ENCODE results near the gene SHISA8.
"Not testable (repeated sequence)": the region's sequence is repeated elsewhere in the genome, so short reads cannot be mapped to it uniquely, and the experiment has no call there.

SHISA8 gene

DNA sequence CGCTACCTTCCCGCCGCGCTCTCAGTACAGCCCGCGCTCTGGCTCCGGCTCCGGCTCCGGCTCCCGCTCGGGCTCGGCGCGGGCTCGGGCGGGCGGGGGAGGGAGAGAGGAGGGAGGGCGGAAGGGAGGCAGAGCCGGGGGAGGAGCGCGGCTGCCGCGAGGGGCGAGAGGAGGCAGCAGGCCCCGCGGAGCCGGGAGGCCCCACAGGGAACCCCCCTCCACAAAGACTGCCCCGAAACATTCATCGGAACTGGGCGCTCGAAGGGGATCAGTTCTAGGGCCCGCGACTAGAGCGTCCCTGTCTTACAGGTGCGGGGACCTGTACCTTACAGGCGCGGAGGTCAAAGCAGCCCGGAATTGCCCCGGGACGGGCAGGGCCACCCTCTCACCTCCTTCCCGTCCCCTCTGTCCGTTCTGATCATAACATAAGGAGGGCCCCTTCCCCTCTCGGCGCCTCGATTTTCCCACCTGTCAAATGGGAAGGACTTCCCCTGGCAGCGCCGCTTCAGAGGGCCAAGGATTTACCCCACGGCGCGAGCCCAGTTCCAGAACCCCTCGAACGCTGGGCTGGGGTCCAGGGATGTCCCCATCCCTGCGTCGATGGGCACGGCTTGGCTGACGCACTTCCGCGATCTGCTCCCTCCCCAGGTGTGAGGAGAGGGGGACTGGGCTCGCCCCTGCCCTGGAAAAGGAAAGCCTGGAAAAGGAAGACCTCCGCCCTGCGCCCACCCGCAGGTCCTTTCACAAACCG lies at the start of gene SHISA8:
TSS of gene SHISA8 (minus strand) at position 40 of the 751 bp plus-strand sequence. CDS start 407 bp downstream, outside the sequence.
- DNase-seq: peak; percentile 54

DNA sequence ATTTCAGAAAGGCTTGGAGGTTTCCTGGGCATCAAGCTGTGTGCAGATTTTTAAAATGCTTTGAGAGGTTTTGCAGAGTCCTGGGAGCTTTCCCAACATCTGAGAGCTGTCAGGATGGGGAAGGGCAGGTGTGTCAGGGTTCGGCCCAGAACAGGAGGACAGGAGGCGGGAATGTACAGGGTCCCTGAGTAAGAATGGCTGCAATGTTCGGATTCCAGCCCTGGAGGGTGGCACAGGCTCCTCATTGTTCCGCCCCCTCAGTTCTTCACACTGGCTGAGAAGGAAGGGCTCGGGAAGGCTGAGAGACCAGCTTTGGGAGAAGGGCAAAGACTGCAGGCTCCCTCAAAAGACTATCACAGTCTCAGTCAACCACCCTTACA lies 49.2 kb upstream of the SHISA8 start:
- no peak for DNase-seq

DNA sequence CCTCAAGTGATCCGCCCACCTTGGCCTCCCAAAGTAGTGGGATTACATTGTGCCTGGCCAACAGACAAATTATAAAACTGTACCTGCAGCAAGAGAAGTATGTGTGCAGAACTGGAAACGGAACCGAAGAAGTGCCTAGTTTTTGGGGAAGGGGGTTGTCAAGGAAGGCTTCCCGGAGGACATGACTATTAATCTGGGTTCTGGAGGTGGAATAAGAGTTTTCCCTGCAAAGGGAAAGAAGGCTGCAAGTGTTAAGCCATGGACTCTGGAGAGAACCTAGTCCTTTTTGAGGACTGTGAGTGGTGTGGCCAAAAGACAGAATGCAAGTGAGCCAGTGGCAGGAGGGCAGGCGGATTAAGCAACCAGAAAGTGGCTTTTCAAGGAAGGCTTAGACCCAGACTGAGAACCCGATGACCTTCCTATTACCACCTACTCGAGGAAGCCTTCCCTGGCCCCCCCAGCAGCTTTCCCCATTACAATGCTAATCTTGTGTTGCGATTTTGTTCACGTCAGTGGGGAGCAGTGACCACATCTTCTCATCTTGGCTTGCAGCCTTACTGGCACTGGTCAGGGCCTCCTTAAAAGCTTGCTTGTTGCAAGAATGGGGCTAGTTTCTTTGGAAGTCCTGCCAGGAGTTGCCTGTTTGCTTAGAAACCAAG lies 48.7 kb upstream of the SHISA8 start:
- no peak for DNase-seq

DNA sequence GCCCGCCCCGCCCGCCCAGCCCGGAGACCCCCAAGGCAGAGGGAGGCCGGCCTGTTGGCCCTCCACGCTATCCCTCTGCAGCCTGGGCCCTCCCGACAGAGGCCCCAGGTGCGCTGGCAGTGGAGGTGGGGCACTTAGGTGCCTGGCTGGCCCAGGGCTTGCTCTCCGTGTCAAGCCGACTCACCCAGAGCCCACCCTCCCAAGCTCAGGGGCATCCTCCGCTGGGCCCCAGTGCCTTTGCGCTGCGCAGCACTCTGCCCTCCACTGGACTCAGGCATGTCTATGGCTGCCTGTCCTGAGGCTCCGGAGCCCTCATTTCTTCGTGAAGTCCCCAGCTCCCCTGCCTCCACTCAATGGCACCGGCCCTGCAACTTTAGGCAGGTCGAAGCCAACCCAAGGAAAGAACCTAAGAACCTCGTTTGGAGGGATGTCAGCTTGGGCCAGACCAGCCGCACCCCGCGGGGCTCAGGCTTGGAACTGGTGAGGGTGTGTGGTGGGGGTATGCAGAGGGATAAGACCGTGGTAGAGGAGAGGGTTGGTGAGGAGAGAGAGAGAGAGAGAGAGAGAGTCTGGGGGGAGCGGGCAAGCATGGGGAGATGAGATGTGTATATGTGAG lies 43.2 kb upstream of the SHISA8 start:
- no peak for DNase-seq

DNA sequence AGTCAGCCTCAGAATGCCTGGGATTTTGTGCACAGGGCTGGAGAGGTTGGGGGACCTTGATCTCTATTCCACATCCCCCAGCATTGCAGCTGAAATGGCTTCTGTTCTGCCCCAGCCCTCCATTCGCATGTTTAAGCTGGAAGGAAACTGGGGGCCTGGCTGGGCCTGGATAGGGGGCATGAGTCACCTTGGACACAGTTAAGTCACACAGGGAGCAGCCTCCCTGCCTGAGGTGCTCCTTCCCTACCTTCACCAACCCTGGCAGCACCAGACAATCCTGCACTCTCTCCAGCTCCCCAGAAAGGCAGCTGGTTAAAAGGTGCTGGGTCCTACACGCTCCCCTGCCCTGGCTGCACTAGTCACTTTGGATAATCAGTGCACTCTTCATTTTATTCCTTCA lies 37.8 kb upstream of the SHISA8 start:
- no peak for DNase-seq

DNA sequence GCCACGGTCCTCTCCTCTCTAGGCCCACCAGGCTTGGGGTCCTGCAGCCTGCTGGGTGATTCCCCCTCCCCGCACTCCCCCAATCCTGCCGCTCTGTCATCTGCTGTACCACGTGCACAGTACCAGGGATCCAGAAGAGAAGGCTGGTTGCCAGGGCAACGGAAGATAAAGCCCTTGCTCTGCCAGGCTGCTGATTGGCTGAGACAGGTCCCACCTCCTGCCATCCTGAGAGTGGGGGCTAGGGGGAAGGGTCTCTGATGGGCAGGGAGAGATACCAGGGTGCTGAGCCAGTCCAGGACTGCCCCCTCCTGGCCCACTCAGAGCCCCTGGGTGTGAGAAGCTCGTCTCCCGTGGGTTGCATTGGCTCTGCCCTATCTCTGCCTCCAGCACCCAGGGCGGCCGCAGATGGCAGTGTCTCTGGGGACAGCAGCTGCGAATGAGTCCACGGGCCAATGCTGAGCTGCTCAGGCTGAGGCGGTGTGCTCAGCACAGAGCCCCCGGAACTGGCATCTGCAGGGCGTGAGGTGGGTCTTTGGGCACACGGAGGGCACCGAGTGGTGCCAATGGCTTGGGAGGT lies 37.1 kb upstream of the SHISA8 start, which contains the start of gene SMIM45:
TSS of gene SMIM45 (plus strand) at position 253 of the 577 bp plus-strand sequence.
- DNase-seq: peak; percentile 90

DNA sequence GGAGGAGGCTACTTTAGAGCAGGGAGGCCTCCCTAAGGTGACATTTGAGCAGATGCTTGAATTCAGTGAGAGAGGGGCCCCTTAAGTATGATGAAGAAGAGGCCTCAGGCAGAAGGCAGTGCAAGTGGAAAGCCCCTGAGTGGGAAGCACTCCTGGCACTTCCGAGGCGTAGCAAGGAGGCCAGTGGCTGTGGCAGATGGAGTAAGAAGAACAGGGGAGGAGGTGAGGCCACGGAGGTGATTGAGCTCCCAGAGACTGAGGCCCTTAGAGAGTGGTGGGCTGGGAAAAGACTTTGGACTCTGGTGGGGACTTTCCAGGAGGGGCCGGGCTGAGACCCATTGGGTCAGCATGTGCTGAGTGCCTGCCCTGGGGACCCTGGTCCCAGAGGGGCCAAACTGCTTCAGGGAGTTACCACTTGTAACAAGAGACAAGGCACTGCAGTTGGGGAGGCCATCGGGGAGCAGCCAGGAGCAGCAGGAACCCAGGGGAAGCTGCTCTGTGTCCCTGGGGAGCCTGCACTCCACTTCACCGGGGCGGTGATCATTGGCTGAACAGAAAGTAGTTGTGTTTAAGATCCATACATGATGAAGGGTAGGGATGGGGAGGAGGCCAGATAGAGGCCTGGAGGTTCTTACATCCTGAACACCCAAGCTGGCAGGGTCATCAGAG lies 34.6 kb upstream of the SHISA8 start:
- no peak for DNase-seq

DNA sequence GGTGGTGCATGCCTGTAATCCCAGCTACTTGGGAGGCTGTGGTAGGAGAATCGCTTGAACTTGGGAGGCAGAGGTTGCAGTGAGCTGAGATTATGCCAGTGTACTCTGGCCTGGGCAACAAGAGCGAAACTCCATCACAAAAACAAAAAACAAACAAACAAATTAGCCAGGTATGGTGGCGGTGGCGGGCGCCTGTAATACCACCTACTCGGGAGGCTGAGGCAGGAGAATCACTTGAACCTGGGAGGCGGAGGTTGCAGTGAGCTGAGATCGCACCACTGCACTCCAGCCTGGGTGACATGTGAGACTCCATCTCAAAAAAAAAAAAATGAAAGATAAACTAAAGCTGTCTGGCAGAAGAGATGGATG lies 34.0 kb upstream of the SHISA8 start:
- DNase-seq: not testable (repeated sequence)

DNA sequence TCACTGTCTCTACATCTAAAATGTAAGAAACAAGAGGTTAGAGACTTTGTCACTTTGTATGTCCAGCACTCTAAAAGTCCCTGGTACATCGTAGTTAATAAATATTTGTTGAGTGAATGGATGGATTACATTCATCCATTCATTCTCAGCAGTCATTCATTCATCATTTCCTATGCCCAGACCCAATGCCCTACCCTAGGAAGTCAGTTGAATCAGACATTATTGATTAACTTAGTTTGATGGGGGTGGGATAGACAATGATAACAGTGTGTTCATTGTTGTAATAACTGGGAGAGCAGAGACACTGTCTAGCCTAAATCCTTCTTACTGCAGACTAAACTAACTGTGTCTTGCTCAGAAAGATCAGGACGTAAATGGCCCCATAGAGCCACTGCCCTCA lies 33.3 kb upstream of the SHISA8 start:
- no peak for DNase-seq

DNA sequence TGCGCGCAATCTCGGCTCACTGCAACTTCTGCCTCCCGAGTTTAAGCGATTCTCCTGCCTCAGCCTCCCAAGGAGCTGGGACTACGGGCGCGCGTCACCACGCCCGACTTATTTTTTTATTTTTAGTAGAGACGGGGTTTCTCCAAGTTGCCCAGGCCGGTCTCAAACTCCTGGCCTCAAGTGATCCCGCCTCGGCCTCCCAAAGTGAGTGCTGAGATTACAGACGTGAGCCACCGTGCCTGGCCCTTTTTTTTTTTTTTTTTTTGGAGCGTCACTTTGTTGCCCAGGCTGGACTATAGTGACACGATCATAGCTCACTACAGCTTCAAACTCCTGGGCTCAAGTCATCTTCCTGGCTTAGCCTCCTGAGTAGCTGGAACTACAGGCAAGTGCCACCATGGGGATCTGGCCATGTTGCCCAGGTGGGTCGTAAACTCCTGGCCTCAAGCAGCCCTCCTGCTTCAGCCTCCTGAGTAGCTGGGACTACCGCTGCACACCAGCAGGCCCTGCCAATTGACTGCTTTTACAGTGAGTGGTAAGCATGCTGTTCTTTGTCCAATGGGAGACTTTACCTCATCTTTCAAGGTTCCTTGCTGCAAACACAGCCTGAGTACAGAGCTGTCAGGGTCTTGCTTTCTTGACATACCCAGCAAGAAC lies 32.7 kb upstream of the SHISA8 start:
- no peak for DNase-seq

DNA sequence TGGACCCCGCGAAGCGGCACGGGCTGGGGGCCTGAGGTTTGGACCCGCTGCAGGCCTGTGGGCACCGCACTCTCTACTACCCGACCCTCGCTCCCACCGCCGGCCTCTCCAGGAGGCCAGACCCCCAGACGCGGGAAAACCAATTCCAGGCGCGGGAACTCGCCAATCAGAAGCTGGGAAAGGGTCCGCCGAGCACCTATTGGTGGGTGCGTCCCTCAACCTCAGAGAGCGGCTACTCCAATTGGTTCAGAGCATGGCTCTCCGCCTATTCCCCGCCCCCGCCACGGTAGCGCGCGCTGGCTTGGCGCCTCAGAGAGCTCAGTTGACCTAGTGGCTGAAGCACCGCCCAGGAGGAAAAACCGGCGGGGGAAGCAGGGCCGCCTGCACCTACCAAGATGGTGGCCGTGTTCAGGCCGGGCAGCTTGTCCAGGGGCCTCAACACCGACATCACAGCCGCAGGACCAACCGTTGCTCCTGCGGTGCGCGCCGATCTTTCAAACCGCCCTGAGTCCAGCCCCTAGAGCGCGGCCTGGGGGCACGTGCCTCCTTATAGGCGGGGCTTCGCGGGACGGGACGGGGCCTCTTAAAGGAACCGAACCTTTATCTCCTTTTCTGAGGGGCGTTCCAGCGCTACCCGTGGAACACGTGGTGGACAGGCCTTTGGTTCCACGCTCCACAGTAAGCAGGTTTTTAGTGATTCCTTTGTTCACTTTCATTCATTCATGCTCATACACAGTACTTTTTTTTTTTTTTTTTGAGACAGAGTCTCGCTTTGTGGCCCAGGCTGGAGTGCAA lies 32.0 kb upstream of the SHISA8 start, which contains the start of gene CENPM:
TSS of gene CENPM (minus strand) at position 524 of the 795 bp plus-strand sequence. CDS start at position 448, 76 bp downstream.
- peak; percentile 97 for DNase-seq

DNA sequence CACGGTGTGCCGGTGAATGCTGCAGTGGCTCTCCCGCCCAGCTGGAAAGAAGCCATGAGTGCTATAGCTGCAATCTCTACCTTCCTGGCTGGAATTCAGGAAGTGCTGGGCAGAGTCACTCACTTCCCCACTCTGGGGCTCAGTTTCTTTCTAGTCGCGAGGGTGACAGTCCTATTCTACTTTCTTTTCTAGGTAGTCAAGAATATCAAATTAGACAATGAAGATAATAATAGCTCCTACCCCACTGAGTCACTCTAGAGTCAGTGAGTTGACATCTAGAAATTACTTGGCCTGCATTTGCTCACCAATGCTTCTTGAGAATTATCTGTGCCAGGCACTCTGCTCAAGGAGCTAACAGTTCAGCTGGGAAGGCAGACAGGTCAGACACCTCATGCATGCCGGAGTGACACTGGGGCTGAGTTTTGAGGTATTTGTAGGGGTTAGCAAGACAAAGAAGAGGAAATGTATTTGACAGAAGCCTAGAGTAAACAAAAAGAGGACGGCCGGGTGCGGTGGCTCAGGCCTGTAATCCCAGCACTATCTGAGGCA lies 28.9 kb upstream of the SHISA8 start:
- no peak for DNase-seq

DNA sequence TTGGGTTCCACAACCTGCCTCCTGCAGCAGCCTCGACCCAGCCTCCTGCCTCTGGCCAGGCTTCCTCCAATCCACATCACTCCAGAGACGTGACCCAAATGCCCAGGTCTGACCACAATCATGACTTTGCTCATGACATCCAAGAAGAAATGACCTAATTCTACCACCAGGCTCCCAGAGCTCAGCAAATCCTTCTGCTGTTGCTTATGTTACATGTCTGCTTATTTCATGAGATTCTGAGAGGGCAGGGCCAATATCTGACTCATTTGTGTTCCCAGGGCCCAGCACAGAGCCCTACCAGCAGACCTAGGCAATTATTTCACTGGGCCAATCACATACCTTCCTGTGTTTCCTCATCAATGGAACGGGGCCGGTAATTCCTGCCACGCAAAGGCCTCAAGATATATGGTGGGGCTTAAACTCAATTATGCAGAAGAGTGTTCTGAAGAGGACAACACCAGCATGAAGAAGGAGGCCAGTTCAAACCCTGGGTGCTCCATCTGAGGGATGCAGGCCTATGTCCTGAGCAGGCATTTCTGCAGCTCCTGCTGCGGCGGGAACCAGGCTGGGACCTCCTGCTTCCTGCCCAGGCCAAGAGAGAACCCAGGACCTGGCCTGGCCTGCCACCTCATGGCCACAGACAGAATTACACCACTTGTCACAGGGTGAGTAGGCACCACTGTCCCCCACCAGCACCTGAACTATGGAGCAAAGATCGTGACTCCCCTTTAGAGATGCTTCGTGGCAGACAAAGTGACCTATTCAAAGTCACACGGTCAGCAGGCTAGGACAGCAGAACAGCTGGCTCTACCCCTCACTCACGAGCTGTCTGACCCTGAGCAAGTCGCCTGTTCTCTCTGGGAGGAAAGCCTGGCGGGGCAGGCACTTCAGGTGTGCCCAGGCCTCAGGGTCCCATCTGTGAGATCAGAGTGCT lies 26.2 kb upstream of the SHISA8 start:
- DNase-seq: peak; percentile 53

DNA sequence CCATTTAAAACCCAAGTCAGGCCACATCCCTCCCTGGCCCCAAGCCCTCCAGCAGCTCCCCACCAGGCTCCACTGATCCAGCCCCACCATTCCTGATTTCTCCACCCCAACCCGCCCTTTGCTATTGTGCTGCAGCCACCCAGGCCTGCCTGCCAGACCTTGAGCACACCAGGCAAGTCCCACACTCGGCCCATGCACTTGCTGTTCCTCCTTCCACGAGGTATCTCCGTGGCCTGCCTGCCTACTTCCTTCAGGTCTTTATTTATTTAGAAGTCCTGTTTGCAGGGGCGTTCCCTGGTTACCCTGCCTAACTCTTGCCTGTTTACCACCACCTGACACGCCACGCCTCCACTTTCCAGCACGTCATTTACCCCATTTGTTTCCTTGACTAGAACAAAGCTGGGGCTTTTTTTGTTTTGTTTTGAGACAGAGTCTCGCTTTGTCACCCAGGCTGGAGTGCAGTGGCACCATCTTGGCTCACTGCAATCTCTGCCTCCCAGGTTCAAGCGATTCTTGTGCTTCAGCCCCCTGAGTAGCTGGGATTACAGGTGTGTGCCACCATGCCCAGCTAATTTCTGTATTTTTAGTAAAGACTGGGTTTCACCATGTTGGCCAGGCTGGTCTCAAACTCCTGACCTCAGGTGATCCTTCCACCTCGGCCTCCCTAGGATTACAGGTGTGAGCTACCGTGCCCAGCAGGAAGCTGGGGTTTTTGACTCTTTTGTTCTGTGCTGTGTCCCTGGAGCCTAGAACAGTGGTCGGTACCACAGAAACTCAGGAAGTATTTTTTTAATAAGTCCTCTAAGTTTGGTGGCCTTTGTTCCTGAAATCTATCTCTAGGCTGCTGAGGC lies 25.3 kb upstream of the SHISA8 start:
- no peak for DNase-seq

DNA sequence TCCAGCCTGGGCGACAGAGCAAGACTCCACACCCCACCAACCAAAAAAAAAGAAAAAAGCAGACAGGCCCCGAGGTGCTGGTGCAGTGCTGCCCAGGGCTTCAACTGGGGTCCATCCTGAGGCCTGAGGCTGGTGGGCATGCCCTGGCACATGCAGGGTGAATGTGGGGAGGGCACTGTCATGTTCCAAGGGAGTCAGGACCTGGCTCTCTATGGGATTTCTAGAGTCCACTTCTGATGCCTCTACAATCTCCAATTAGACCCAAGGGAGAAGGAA lies 22.0 kb upstream of the SHISA8 start:
- no peak for DNase-seq

DNA sequence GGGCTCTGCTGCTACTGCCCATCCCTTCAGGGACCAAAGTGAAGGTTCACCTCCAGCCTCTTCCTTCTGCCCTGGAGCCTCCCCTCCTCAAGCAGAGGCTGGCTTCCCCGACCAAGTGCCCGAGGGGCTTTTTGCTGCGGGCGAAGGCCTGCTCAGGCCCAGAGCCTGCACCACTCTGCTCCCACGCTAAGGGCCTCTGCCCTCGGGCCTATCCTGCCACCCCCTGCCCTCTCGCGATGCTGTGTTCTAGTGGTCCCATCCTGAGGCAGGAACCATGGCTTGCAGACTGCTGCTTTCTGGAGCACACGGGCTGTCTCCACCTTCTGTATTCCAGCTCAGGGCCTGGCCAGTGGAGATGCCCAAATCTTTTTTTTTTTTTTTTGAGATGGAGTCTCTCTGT lies 20.6 kb upstream of the SHISA8 start:
- no peak for DNase-seq

DNA sequence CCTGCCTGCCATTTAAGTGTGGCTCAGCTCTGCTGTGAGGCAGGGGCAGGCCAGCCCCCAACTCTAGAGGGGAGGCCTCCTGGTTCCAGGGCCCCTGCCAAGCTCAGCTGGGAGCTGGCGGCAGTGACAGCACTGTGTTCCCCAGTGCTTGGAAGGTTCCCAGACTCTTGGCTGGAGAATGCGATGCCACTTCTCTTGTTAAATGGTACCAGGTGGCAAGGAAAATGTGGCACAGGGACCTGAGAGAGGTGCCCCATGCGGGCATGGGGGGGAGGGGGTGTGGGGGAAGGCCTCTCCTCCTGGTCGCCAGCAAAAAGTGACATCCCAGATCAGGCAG lies 20.1 kb upstream of the SHISA8 start:
- peak; percentile 42 for DNase-seq

DNA sequence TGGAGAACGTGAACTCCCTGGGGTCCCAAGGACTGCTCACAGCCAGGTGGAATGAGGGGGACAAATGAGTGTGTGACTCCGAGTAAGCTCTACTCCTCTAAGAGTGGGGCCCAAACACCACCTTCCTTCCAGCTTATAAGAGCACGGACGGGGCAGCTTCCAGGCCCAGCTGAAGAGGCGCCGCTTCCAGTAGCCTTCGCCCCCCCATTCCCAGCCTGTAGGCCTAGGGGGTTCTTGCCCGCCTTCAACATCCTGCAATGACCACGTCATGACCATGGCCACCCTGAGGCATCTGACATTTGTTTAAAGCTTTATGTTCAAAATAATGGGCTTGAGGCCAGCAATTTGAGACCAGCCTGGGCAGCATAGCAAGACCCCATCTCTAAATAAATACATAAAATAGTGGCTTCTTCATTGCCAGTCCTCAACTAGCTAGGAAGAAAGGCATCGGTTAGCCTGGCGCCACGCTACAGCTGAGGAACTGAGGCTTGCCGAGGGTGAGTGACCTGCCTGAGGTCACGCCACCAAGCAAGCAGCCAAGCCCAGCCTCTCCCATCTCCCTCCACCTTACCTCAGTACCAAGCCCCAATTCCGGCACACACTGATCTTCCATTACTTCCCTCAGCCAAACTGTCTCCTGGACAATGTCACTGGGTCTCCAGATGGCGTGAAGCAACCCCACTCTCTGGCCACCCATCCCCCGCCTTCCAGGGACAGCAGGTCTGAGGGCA lies 19.6 kb upstream of the SHISA8 start:
- DNase-seq: no peak

Data from NCI-H1092 (cell line).